NCI-H2227 (cell line): ENCODE measurements around the gene OTUD7B.

Experiments used
- DNase-seq: peaks from one replicate; lab custom pipeline; 2025; ENCODE audit not compliant: unreplicated experiment; lab: John Stamatoyannopoulos, UW

The OTUD7B gene

DNA sequence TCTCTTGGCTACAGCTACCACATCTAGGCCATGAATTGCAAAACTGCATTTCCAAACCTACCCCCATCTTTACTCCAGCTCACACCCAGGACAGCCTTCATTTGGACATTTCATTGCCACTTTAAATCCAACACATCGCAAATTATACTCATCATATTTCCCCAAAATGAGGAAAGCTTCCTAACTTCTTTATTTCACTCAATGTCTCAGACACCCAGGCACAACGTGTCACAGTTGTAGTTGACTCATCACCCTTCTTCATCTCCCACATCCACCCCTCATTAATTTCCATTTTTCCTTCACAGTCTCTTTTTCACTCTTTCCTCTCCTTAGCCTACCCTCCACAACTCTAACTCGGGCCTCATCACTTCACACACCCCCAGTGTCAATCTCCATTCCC lies 6.7 kb downstream of the OTUD7B start:
- DNase-seq, result no peak

DNA sequence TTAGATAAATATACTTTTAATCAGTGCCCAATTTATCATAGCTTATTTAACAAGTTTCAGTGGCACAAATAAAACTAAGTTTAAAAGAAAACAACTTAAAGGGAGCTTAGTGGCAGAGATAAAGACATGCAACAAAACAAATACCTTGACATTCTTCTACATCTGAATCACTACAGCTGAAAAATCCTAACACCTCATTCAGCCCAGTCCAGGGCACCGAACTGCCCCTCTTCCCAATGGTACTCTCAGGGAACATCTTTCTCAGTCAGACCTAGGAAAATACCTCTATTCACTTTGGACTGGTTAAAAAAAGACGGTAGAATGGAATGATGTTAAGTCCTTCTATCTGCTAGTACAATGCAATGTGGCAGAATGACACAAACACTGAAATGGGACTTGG lies 8.3 kb downstream of the OTUD7B start:
- no peak for DNase-seq

DNA sequence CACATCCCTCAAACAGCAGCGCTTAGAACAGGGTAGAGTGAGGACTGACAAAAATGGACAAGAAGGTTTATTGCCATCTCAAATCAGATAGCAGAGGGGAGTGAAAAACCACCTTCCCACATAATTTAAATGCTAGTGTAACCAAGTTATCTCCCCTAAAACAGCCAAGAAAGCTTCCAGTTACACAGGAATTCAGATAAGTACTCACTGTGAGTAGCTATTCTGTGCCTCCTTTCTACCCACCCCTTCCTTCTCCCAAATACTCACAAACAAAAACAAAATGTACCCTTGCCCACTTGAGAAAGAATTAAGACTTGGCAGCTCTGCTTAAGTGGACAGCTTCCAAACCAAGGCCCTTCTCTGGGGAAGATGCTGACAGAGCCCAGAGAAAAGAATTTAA lies 9.1 kb downstream of the OTUD7B start:
- no peak for DNase-seq

DNA sequence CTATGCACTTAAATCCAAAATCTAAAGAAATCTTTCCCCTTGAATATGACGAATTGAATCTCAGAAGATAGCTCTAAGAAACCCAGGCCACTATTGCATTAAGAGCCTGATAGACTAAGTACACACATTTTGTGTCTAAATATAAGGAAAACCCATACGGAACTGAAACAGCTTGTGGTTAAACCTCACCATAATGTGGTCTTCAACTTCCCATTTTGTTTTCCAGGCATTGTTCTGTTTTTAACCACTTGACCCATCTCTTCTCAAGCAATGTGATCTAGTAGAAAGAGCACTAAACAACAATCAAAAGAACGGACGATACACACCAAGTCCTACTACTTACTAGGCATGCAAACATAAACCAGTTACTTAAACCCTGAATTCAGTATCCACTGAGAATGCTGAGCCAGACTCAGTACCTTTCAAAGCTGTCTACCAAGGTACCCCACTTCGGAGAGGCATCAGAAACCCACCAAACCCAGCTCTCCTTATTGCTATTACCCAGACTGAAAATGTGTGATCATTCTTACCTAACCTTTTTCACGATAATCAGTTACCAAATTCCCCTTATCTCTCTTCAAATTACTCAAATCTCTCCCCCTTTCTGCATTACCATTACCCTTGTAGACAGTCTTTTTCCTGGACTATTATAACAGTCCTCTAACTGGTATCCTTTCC lies 12.8 kb downstream of the OTUD7B start:
- no peak for DNase-seq

DNA sequence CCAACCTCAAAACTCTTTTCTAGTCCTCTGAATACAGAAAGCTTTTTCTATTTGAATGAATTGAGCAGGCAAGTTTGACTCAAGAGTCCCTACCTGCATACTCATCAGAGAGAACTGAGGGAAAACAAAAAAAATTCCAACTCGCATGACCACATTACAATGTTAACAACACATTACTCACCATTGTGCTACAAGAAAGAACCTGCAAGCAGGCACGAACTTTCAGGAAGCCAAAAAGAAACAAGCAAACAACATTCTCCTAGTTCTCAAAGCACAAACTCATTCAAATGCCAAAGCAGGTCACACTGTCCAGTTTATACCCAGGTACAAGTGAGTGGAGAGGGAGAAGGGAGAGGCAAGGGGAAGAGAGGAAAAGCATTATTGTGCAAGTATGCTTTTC lies 14.6 kb downstream of the OTUD7B start:
- no peak for DNase-seq

DNA sequence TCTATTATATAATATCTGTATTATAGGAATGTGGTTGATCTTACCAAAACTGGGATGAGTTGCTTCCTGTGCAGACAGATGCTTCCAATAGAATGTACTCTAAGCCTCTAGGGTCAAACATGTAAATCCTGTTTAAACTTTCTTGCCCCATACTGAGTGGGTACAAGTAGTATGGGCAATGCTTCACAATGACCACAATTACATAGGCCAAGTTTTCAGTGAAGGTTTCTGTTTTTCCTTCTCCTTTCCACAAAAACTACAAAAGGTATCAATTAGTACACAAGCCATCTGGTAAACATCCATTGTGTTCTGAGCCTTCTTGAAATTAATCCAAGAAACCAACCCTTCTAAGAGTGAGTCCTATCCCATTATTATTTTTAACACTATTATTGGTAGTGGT lies 16.8 kb downstream of the OTUD7B start:
- peak; percentile 38 for DNase-seq

DNA sequence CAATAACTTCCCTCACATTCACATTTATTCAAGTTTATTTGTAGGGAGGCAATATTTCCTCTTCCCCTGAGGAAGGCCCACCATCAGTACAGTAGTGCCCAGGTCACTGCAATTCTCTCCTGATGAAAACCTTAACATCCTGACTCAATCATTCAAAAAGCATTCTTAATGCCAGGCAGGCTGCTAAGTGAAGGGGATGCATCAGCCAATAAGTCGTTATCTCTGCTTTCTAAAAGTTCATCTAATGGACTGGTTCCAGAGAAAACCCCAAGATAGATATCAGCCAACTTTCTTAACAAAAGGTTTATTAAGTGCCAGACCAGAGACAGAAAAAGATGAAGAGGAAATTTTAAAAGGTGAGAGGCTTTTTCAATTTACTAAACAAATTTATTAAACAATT lies 17.3 kb downstream of the OTUD7B start:
- DNase-seq, result no peak

DNA sequence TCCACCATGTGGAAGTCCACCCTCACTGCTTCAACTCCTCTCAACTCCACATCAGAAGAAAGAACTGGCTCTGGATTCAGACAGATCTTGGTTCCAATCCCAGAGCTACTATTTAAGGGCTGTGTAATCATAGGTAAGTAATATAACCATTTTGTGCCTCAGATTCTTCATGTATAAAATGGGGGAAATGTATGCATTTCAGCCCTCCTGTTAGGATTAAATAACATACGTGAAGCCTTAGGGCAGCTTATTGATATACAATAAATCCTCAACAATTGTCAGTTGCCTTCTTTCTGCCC lies 23.3 kb downstream of the OTUD7B start:
- DNase-seq, result no peak

DNA sequence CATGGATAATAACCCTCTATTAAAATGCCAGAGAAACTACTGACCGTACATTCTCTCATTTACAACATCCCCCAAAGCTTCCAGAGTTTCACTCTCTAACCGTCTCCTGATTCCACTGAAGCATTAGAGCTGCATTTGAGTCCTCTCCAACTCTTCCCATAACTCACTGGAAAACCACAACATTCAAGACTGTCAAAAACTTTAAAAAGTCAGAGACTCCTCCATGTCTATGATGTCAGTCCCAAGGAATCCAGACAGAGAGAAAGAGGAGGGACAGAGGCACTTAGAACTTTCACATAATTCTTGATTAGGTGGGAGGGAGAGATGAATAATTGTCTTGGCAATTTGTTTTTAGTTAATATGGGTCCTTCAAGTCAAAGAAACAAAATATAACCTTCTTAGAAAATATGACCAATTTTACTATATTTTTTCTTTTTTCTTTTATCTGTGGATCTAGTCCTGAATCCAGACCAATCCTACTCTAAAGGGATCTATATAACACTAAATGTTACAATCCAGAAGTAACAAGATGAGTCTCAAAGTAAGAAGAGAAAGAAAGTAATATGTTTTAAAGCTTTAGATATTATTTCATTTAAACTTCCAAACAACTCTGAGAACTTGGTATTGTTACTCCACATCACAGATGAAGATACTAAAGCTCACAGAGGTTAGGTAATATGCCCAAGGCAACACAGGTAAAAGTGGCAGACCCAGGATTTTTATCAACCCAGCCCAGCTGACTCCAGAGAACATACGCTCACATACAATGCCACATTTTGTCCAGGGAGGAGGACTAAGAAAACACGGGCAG lies 23.8 kb downstream of the OTUD7B start:
- no peak for DNase-seq

DNA sequence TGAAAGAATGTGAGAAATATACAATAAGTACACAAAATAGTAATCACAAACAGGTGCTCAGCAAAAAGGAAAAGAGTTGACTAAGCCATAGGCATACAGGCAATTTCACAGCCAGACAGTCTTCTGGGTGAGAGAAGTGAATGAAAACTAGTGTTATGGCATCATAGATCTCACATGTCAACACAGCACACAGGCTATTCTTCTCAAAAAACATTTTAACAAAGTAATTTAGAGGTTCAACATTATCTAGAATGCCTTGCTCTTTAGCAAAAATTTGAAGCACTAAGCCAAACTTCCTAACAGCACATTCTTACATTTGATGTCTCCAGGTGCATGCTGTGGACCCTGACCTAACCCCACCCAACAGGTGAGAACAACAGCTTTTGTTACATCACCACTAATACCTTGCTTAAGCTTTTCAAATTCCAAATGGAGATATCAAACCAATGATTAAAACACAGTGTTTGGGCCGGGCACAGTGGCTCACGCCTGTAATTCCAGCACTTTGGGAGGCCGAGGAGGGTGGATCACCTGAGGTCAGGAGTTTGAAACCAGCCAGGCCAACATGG lies 30.5 kb downstream of the OTUD7B start:
- no peak for DNase-seq

DNA sequence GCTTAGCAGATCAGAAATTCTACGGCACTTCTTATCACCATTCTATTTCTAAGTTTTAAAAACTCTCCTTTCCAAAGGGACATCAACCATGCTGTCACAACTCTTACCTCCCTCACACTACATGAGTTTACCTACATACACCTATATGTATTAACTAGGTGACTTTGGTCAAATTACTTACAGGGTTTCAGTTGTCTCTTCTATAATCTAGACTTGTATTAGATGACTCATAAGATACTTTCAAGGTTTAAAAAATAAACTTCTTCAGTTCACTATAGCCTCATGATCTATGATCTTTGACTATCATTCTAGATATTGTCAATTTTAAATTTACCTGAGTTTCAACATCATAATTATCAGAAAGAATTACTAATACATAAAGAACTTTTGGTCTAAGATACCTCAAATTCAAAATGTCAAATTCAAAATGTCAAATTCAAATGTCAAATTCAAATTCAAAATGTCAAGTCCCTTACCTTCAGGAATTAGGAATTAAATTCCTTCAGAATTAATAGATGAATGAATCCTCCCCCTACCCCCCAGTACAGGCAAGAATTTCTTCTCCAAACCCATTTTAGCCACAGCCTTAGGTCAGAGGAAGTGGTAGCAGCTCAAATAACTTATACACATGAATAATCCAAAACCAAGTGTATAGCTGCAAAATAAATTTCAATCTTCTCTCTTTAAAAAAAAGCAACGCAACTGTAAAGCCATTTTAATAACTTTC lies 31.1 kb downstream of the OTUD7B start:
- DNase-seq, result no peak

DNA sequence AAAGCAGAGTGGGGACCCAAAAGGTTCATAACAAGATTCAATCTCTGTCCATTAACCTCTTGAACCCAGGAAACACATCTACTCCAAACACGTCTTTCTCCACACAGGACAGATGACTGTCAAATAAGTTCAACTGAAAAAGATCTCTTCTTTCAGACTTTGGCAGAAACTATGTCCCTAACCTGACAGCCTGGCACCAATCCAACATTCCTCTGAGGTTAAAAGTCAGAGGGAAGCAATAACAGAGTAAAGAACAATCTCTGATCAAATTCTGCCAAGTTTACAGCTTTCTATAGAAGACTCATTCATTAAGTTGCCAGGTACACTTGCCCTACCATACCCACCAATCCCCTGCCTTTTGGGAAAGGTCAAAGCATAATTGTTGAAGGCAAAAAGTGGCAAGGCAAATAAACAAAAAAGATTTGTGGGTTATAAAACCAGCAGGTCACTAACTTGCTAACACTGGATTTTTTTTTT lies 31.9 kb downstream of the OTUD7B start:
- DNase-seq, result no peak

DNA sequence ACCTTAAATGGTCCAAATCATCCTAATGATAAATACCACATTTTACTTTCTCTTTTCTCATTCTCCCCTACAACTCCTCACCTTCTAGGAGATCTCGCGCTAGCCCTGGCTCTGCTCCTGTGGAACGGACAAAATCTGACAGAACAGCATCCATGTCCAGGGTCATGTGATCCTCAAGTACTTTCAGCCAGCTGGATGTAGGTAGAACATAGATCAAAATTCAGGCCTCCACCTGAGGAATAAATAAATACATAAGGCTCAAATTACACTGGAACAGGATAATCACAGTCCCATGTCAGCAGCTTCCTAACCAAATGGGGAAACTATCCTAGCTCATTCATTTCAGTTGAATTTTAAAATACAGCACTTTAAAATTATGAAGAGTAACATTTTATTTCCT lies 33.2 kb downstream of the OTUD7B start:
- no peak for DNase-seq

DNA sequence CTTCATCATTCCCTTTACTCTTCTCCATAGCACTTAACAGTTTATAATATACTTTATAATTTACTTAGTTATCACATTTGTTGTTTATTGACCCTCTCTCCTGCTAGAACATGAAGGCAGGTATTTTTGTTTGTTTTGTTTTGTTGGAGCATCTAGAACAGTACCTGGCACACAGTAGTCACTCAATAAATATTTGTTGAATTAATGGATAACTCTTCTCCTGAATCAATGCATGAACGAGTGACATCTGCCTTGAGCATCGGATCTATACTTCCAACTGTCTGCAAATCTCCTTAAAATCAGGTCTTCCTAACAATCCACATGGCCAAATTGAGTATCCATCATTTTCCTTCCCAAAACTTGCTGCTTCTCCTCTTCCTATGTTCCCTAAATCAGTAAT lies 38.0 kb downstream of the OTUD7B start:
- no peak for DNase-seq

DNA sequence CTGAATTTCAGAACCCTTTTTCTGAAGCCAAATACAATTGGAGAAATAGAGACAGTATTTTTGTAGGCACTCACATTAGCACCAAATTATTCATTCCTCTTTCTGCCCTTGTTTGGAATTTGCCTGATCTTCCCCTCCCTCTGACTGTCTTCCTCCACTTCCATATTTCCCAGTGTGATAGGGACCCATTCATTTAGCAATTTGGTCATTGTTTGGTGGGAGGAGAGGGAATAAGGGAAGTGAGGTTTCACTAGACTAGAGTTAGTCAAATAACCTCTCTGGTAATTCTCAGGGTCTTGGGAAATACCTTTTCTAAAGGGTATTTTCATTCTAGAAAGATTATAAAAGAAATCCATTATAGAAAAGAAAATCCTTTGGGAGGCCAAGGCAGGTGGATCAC lies 42.9 kb downstream of the OTUD7B start:
- DNase-seq, result no peak

DNA sequence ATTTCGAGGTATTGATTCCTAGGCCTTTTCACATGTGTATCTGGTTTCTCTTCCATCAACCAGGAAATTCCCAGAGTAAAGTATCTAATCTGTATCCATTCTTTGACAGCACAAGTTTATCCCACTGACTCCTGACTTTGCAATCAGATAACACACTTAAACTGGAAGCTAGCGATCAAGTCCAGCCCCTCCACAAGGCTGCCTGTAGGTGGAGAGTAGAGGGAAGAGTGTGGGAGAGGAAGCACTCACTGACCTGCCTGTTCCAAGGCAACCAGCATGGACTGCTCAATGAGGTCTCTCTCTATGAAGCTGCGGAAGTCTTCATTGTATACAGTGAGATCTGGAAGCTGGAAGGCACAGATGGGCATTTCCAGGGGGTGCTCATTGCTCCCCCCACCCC lies 43.5 kb downstream of the OTUD7B start:
- no peak for DNase-seq

DNA sequence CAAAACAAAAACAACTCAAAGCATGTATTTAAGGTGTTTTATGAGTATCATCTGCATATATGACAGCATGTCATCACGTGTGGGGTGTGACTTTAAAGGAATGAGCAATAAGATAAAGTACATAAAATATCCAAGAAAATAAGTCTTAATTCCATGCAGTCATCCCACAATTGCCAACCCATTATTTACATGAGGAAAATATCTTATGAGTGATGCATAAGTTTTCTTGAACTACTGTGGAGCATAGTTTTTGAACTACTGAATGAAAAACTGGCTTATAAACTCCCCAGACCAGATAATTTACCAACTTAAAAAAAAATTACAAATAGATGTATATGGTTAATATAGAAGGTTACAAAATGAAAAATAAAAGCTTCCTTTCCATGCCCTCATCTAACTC lies 44.1 kb downstream of the OTUD7B start:
- DNase-seq, result no peak

DNA sequence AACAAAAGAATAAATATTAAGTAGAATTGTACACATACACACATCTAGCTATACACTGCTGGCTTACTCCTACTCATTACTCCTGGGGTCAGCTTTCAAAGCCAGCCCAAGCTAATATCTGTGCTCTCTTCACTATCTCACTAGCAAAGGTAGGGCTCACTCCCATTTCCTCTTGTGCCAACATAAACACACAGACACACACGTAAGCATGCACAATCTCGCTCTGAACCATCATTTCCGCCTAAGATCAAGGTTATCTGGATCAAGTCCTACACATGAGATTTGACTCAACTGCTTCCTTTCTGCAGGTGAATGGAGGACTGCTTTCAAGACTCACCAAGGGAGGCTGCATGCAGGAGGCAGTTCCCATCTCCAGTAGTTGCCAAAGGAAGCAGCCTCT lies 45.1 kb downstream of the OTUD7B start:
- no peak for DNase-seq

DNA sequence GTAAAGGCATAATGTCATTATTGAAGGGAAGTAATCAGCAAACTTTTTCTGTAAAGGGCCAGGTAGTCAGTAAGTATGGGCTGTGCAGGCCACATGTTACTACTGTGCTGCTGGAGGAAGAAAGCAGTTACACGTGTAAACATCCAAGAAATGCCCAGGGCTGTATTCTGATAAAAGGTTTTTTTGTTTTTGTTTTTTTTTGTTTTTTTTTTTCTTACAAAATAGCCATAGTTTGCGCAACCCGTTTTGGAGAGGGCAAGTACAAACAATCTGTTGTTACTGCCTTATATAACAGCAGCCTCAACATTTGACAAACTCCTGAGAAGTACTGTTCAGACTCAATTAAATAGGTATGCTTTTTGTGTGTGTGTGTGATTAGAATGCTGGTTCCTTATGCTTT lies 47.2 kb downstream of the OTUD7B start:
- DNase-seq, result no peak

DNA sequence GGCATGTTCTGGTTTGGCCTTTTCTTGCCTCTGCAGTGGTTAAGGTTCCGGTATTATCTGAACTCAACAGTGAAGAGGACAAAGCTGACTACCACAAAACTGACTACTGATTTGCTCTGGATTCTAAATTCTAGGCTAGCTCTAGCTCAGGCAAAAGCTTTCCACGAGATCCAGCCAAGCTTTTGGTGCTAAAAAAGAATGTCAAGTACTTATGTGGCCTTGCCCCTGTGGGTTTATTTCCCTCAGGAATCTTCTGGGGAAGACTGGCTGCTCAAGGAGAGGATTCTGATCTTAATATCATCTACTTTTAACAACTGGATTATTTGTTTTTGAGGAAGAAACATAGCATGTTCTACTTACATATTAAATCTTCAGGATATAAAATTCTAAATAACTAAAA lies 47.8 kb downstream of the OTUD7B start:
- no peak for DNase-seq

DNA sequence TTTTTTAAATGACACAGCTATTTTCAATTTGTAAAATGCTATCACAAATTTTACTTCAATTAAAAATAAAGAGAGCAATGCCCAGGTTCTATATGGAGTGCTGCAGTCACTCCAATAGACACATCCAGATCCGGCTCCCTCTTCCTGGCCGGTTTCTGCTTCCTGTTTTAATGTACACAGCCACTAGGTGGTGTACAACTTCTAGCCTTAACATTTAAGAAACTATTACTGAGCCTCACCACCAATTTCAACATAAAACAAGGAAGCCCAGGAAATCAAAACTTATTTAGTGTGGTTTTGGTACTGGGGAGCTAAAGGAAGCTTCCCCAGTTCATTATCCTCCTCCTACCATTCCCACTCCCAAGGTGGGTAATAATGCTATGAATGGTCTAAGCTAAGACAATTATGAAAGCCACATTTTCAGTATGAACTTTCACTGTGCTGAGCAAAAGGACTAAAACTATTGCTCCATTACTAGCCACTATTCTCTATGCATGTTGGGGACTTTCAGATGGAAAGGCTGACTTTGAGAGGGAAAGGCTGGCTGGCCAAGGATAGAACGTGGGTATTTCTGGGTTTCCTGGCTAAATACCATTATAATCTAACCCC lies 48.4 kb downstream of the OTUD7B start:
- peak; percentile 77 for DNase-seq
